Small intestine (tissue), 7 donors: ENCODE data around the gene ITPR2. TPM values are rescaled to one million over a fixed set of nuclear protein-coding genes. Genes with fewer than 3 reads are reported as not detected.
"Not testable (repeated sequence)": the region's sequence is repeated elsewhere in the genome, so short reads cannot be mapped to it uniquely, and the experiment has no call there.

Experiments used
- DNase-seq, 2 donors: peaks; one replicate each; pipeline versions ENCODE4 v3.0.0 to v3.0.0-alpha.2; 2013
- FAIRE-seq: peaks from 2 replicates; lab custom pipeline; 2012; peaks lifted over from hg19 to GRCh38; lab: Jason Lieb, UNC
- H3K27ac ChIP-seq, 3 donors: one replicate each; pipeline ENCODE4 v1.5.1; 2013; ENCODE audit warnings: low read length in 2 of 3, mild to moderate bottlenecking in 2 of 3, control low read depth in 1 of 3, inconsistent platforms in 1 of 3, low read depth in 1 of 3, moderate library complexity in 1 of 3
- H3K27me3 ChIP-seq, 3 donors: one replicate each; pipeline ENCODE4 v1.6.1; 2013; ENCODE audit warnings: low read length in 3 of 3, inconsistent platforms in 1 of 3; ENCODE audit not compliant: control insufficient read depth in 3 of 3, insufficient read depth in 3 of 3
- H3K36me3 ChIP-seq, 3 donors: one replicate each; pipeline ENCODE4 v1.6.1; 2013; ENCODE audit warnings: low read length in 3 of 3, inconsistent platforms in 1 of 3, low read depth in 1 of 3, mild to moderate bottlenecking in 1 of 3, moderate library complexity in 1 of 3; ENCODE audit not compliant: control insufficient read depth in 3 of 3, insufficient read depth in 2 of 3
- H3K4me1 ChIP-seq, 3 donors: one replicate each; pipeline ENCODE4 v1.6.1; 2013; ENCODE audit warnings: low read length in 2 of 3, inconsistent platforms in 1 of 3, low read depth in 1 of 3, mild to moderate bottlenecking in 1 of 3, moderate library complexity in 1 of 3; ENCODE audit not compliant: control insufficient read depth in 3 of 3, insufficient read depth in 2 of 3
- H3K4me3 ChIP-seq, 3 donors: one replicate each; pipeline ENCODE4 v1.5.1; 2013; ENCODE audit warnings: low read length in 3 of 3, control low read depth in 1 of 3, inconsistent platforms in 1 of 3, low read depth in 1 of 3, mild to moderate bottlenecking in 1 of 3, moderate library complexity in 1 of 3
- H3K9me3 ChIP-seq, 2 donors: one replicate each; pipeline ENCODE4 v1.6.1; 2013; ENCODE audit warnings: low read depth in 1 of 2, low read length in 1 of 2; ENCODE audit not compliant: control insufficient read depth in 2 of 2, insufficient read depth in 1 of 2
- WGBS, 3 donors: extraction: QIAGEN DNeasy Blood & Tissue Kit; methylation state at CpG; one replicate each; pipeline ENCODE4 v1.1.7; 2013; 5-methylcytosine and 5-hydroxymethylcytosine counted together
- polyA plus RNA-seq, 4 donors: library from polyadenylated mRNA; stranded (reverse) in 3 of 4; unstranded in 1 of 4; fragments of 200-250 nt in 3 of 4; fragments of 120-200 nt in 1 of 4; gene quantifications; one replicate each; pipeline versions ENCODE4 v1.2.1 to v1.2.3, GENCODE V29; 2013
- donor health status: healthy with polysubstance abuse.
- donor health status: control.
- donor health status: control.
- donor health status: Bipolar disorder and iron deficiency.
- donor health status: healthy.

Gene ITPR2
- polyA plus RNA-seq, 4 donors = 2.2 to 9.2 (median 4.4) TPM

DNA sequence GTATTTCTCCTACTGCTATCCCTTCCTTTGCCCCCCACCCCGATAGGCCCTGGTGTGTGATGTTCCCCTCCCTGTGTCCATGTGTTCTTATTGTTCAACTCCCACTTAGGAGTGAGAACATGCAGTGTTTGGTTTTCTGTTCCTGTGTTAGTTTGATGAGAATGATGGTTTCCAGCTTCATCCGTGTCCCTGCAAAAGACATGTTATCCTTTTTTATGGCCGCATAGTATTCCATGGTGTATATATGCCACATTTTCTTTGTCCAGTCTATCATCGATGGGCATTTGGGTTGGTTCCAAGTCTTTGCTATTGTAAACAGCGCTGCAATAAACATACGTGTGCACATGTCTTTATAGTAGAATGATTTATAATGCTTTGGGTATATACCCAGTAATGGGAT is 522.5 kb downstream of the ITPR2 start:
- not testable (repeated sequence) for H3K4me1 ChIP-seq, H3K36me3 ChIP-seq, H3K27ac ChIP-seq, DNase-seq, FAIRE-seq, H3K27me3 ChIP-seq, H3K9me3 ChIP-seq, H3K4me3 ChIP-seq
- 81 to 91% (median 90%) methylated on average over 6 of the region's 6 CpGs for WGBS, 3 donors

DNA sequence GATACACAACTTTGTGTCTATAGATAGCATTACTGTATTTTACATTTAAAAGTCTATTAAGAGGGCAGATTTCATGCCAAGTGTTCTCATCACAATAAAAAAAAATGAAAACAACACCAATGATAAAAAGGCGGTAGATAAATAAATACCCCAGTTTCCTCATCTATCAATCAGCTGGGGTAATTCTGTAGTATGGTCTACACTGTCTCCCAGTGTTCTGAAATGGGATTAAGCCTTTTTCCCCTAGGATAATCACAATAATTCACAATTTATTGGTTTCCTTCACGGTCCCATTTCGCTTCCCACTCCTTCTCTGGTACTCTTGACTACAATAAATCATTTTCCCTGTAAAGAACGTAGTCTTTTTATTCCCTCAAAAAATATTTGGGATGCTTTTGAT is 523.4 kb downstream of the ITPR2 start:
- no peak for FAIRE-seq
- Histone ChIP-seq H3K4me1 (no peaks in the 10 kb centered on the region), H3K36me3 (no peaks in the 10 kb centered on the region), H3K27ac (no peak overlapping the region), H3K27me3 (no peaks in the 10 kb centered on the region), H3K4me3 (no peak overlapping the region), H3K9me3 (peaks cover 0 to 3% of the 10 kb centered on the region in 2 donors)
- no peak for DNase-seq
- 36 to 58% (median 44%) methylated on average over 4 of the region's 4 CpGs for WGBS, 3 donors

DNA sequence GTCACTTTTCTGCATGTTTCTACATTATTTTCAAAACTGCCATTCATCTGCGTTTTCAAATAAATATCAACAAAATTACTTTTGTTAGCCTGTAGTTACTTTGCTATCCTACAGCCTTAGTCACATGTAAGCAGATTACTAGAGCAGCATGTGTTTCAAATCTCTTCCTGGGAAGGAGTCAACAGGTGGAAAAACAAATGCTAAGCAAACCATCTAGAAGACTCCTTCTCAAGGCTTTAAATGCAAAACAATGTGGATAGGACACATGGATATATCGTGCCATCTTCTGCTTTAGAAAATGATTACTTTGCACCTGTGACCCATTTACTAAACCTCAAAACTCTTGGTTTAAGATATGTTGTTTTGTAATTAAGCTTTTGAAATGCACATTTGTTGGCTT is 528.7 kb downstream of the ITPR2 start:
- DNase-seq (no peak), FAIRE-seq (no peak)
- Histone ChIP-seq H3K36me3 (no peaks in the 10 kb centered on the region), H3K4me1 (no peaks in the 10 kb centered on the region), H3K9me3 (no peaks in the 10 kb centered on the region), H3K4me3 (no peak overlapping the region), H3K27ac (no peak overlapping the region), H3K27me3 (no peaks in the 10 kb centered on the region)
- 86 to 92% (median 89%) methylated on average over 2 of the region's 2 CpGs for WGBS, 3 donors

DNA sequence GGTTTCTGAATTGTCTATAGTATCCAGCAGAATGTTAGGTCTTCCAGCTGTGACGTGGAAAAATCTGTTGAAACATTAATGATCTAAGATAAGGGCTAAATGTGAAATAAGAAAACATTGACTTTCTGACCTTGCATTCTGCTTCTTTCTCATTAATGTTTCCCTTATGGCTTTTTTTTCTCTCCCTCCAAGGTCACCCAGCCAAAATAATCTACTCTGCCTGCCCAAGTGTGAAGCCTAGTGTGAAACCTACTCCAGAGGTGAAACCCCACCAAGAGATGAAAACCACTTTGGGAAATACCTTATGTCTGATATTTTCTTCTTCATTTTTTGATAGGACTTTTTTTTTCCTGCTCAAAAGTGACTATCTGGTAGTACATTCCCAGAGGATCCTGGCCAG is 529.6 kb downstream of the ITPR2 start:
- H3K27ac ChIP-seq = no peak overlapping the region
- FAIRE-seq (no peak), DNase-seq (no peak)
- no peaks in the 10 kb centered on the region for H3K9me3 ChIP-seq
- H3K36me3 ChIP-seq = no peaks in the 10 kb centered on the region
- no peaks in the 10 kb centered on the region for H3K27me3 ChIP-seq
- H3K4me1 ChIP-seq = peaks cover 0 to under 1% (median 0%) of the 10 kb centered on the region in 3 donors
- WGBS, 3 donors = 70 to 81% (median 79%) methylated on average over 1 of the region's 1 CpG
- H3K4me3 ChIP-seq = no peak overlapping the region

DNA sequence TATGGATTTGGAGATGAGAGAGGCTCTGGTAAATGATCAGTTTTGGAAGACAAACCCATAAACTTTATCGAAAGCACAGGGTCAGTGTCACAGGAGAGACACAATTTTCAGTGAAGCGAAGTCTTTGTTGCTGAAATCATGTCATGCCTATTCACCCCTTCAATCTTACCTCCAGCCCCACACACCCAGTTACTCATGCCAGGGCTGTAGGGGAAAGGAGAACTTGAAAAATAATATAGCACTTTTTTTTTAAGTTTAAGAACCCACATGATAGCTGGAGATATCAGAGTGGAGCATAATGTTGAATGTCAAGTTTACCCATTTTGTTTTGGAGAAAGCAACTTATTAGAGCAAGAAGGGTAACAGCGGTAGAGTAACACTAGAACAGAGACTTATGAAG is 530.2 kb downstream of the ITPR2 start:
- no peak for FAIRE-seq
- no peak overlapping the region for H3K4me3 ChIP-seq

DNA sequence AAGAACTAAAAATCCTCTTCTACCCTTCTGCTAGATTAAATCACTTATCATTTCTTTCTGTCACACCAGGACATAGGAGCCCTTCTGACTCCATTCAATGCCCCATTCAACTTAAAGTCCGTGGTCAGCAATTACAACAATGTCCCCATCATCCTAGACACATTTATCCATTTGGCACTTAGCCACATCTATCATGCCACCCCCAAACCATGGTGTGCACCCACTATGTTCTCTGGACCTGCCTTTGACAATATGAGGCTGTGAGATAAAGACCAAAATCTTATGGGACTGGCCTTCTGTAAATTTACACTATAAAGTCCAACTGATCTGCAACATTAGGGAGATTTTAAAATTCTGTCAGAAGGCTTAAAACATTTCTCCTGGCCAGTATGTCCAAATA is 533.2 kb downstream of the ITPR2 start:
- Histone ChIP-seq H3K4me1 (peaks cover 0 to 3% (median 0%) of the 10 kb centered on the region in 3 donors), H3K9me3 (no peaks in the 10 kb centered on the region), H3K4me3 (no peak overlapping the region), H3K27me3 (no peaks in the 10 kb centered on the region), H3K36me3 (no peaks in the 10 kb centered on the region), H3K27ac (peak overlapping the region in 1 of 3 donors; percentile 50)
- FAIRE-seq = no peak
- no peak for DNase-seq
- WGBS, 3 donors = 81 to 93% (median 84%) methylated on average over 1 of the region's 1 CpG

More for the DNA sequence above, 530.2 kb downstream of the ITPR2 start:
- Histone ChIP-seq H3K27me3 (no peaks in the 10 kb centered on the region), H3K9me3 (no peaks in the 10 kb centered on the region), H3K4me1 (peaks cover 0 to 3% (median 0%) of the 10 kb centered on the region in 3 donors), H3K36me3 (no peaks in the 10 kb centered on the region), H3K27ac (no peak overlapping the region)
- no peak for DNase-seq
- WGBS, 3 donors = 95 to 100% (median 99%) methylated on average over 3 of the region's 3 CpGs

DNA sequence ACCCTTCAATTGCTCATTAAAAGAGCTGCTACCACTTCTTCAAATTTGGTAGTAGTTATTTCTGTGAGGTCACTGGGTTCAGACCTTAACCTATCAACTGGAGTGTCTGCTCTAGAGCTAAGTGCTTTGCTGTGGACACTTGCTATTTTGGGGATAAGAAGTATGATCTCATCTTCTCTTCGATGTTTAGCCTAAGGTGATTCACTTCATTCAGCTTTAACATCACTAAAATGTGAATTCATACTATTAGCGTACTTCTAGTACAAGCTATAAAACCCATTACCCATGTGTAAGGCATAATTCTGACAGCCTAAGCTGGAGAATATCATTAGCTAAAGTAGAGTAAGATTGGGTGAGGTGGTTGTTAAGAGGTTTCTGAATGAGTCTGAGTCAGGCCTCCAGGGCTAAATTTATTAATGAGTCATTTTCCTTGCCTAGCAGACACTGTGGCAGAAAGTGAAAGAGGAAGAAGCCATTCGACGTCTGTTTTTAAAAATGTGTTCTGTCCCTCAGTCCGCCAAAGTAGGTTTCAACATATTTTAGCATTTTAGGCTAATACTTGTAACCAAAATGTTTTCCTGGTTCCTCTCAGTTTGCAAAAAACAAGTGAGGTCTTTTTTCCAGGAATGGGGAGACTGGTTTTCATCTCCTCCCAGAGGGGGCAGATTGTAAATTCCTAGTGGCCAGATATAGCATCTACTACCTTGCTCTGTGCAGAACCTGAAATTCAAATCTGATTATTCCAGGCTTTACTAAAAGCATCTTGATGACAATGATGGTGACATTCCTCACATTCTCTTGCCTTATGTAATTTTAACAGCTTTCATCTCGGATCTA is 534.0 kb downstream of the ITPR2 start:
- no peaks in the 10 kb centered on the region for H3K27me3 ChIP-seq
- H3K27ac ChIP-seq = peak overlapping the region in 1 of 3 donors; percentile 50
- FAIRE-seq = no peak
- H3K4me3 ChIP-seq = no peak overlapping the region
- peak; percentile 26 to 72 for DNase-seq
- WGBS, 3 donors = 28 to 33% (median 32%) methylated on average over 6 of the region's 6 CpGs
- H3K9me3 ChIP-seq = no peaks in the 10 kb centered on the region
- peaks cover 0 to 3% (median 0%) of the 10 kb centered on the region in 3 donors for H3K4me1 ChIP-seq
- H3K36me3 ChIP-seq = no peaks in the 10 kb centered on the region

DNA sequence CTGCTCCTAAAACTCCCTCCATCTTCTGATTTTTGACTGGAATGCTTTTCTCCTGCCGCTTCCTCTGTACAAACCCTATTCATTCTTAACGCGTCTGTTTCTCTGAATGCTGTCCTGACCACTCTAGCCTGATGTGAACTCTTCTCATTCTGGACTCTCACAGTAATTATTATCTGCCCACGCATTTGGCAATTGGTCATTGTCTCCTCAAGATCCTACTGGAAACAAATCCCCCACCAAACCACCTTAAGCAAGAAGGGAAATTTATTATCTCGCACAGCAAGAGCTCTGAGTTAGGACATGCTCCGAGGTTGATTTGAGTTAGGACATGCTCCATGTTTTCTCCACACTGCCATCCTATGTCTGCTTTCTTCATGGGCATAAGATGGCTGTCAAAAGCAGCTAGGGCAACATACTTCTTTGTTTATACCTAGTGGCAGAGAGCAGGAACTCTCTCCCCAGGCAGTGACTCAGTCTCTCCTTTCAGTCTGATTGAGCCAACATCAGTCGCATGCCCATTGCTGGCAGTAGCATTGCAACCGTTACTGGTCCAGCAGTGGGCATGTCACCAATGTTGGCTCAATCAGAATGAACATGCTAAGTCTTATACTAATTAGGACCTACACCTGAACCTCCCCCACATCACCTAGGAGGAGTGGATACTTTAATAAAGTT is 535.5 kb downstream of the ITPR2 start:
- FAIRE-seq = no peak
- no peak overlapping the region for H3K27ac ChIP-seq
- no peaks in the 10 kb centered on the region for H3K9me3 ChIP-seq
- no peak overlapping the region for H3K4me3 ChIP-seq
- DNase-seq = no peak
- H3K4me1 ChIP-seq = peaks cover 0 to 3% (median 0%) of the 10 kb centered on the region in 3 donors
- H3K27me3 ChIP-seq = no peaks in the 10 kb centered on the region
- no peaks in the 10 kb centered on the region for H3K36me3 ChIP-seq
- WGBS, 3 donors = 88 to 95% (median 90%) methylated on average over 8 of the region's 8 CpGs
